HG03060 (cell line): Measurements from ENCODE around the gene RNU2-63P.
"Not testable (repeated sequence)": the region's sequence is repeated elsewhere in the genome, so short reads cannot be mapped to it uniquely, and the experiment has no call there.

Source experiments
- ATAC-seq: cut with Tn5 transposase; IDR thresholded peaks from one replicate; pipeline ENCODE4 v1.9.1; 2021; ENCODE audit warnings: low read depth, moderate number of reproducible peaks; ENCODE audit not compliant: unreplicated experiment

RNU2-63P gene

GRCh38 chr2:87992569-87992968, 23.8 kb downstream of the RNU2-63P start:
- not testable (repeated sequence) for ATAC-seq

- ATAC-seq: not testable (repeated sequence)
These were observed 28.9 kb downstream of the RNU2-63P start for GRCh38 chr2:87987473-87987872.

- ATAC-seq: not testable (repeated sequence)
These were observed 30.4 kb downstream of the RNU2-63P start for GRCh38 chr2:87985902-87986301.

GRCh38 chr2:87981182-87981581, 35.2 kb downstream of the RNU2-63P start:
- not testable (repeated sequence) for ATAC-seq

- not testable (repeated sequence) for ATAC-seq
These were observed 44.0 kb downstream of the RNU2-63P start for GRCh38 chr2:87972385-87972784.
